HepG2 (cell line): ENCODE results near the gene TIMM17A. TPM values are rescaled to one million over a fixed set of nuclear protein-coding genes. Genes with fewer than 3 reads are reported as not detected.

Experiments
- HCFC1 ChIP-seq: fragments of 150-350 bp; IDR thresholded peaks from 2 replicates; pipeline ENCODE4 v1.6.1; 2014; ENCODE audit warnings: low read depth, low read length
- HOXA5 ChIP-seq: sonication (generic); formaldehyde crosslinking; IDR thresholded peaks from 2 replicates; pipeline ENCODE4 v1.4.0; 2020; ENCODE audit warnings: missing genetic modification reagents
- ISX ChIP-seq: sonication (generic); formaldehyde crosslinking; conservative IDR thresholded peaks from 2 replicates; pipeline ENCODE4 v1.5.0; 2020; ENCODE audit warnings: missing genetic modification reagents
- MXD4 ChIP-seq: IDR thresholded peaks from 2 replicates; pipeline ENCODE4 v1.6.1; 2016; ENCODE audit warnings: mild to moderate bottlenecking, missing biosample characterization, missing genetic modification reagents
- PHF20 ChIP-seq: sonication (generic); formaldehyde crosslinking; IDR thresholded peaks from 2 replicates; pipeline ENCODE4 v1.5.0; 2020; ENCODE audit warnings: mild to moderate bottlenecking, missing genetic modification reagents
- SOX13 ChIP-seq, 3 experiments: fragments of 450-650 bp in 1 of 3; sonication (generic) in 1 of 3; formaldehyde crosslinking in 1 of 3; IDR thresholded peaks in 2 of 3; conservative IDR thresholded peaks in 1 of 3; 2 replicates each; pipeline versions ENCODE4 v1.5.0 to v1.6.1; 2016 to 2020; ENCODE audit warnings: antibody characterized with exemption in 1 of 3, mild to moderate bottlenecking in 1 of 3, missing compliant biosample characterization in 1 of 3, missing genetic modification reagents in 1 of 3, moderate library complexity in 1 of 3
- WIZ ChIP-seq: sonication (generic); formaldehyde crosslinking; IDR thresholded peaks from 2 replicates; pipeline ENCODE4 v1.5.1; 2020; ENCODE audit warnings: mild to moderate bottlenecking, missing genetic modification reagents
- ZBTB1 ChIP-seq: sonication (generic); formaldehyde crosslinking; IDR thresholded peaks from 2 replicates; pipeline ENCODE4 v1.4.0; 2020; ENCODE audit warnings: missing genetic modification reagents, borderline replicate concordance
- ZNF891 ChIP-seq: sonication (generic); formaldehyde crosslinking; IDR thresholded peaks from 2 replicates; pipeline ENCODE4 v1.5.0; 2020; ENCODE audit warnings: mild to moderate bottlenecking, missing genetic modification reagents
- ZSCAN25 ChIP-seq: sonication (generic); formaldehyde crosslinking; IDR thresholded peaks from 2 replicates; pipeline ENCODE4 v1.8.0; 2022; ENCODE audit warnings: mild to moderate bottlenecking, missing genetic modification reagents
- polyA plus RNA-seq, 8 experiments: library from polyadenylated mRNA; depleted of rRNA in 3 of 8; stranded (reverse) in 7 of 8; unstranded in 1 of 8; fragments of >200 nt; fragmentation: Illumina TruSeq in 4 of 8; extraction: Trizol in 4 of 8; gene quantifications; 2 replicates each; pipeline versions ENCODE4 v1.2.1 to v1.2.3, GENCODE V29; 2011 to 2016; ENCODE audit warnings: low read depth in 4 of 8, missing spikeins in 1 of 8, mixed read lengths in 1 of 8; ENCODE audit not compliant: insufficient read depth in 1 of 8
- total RNA-seq, 5 experiments: library from RNA; depleted of rRNA; stranded (reverse); fragments of >200 nt; fragmentation: Illumina TruSeq; extraction: Trizol; gene quantifications; 2 replicates each; pipeline ENCODE4 v1.2.3, GENCODE V29; 2016; ENCODE audit warnings: low read depth in 1 of 5
- TF ChIP-seq, protein P1 (sequence below): sonication (generic); formaldehyde crosslinking; IDR thresholded peaks from 2 replicates; pipeline ENCODE4 v1.5.1; 2020; ENCODE audit warnings: missing genetic modification reagents, mild to moderate bottlenecking, borderline replicate concordance
- TF ChIP-seq, protein P2 (sequence below): sonication (generic); formaldehyde crosslinking; IDR thresholded peaks from 2 replicates; pipeline ENCODE4 v1.5.0; 2020; ENCODE audit warnings: mild to moderate bottlenecking, missing genetic modification reagents
- TF ChIP-seq, protein P3 (sequence below): sonication (generic); formaldehyde crosslinking; IDR thresholded peaks from 2 replicates; pipeline ENCODE4 v1.4.0; 2020; ENCODE audit warnings: mild to moderate bottlenecking, missing genetic modification reagents
- TF ChIP-seq, protein P4 (sequence below): sonication (generic); formaldehyde crosslinking; IDR thresholded peaks from 2 replicates; pipeline ENCODE4 v1.4.0; 2020; ENCODE audit warnings: low read depth, missing genetic modification reagents
- TF ChIP-seq, protein P5 (sequence below): IDR thresholded peaks from 2 replicates; pipeline ENCODE4 v1.6.1; 2016; ENCODE audit warnings: mild to moderate bottlenecking

TIMM17A gene
- total and polyA plus RNA-seq, 2 of the 13 experiments (the other 11 are each of a cell fraction or from before 2014, with no cell fraction given), result 50.8 to 97.8 TPM

DNA sequence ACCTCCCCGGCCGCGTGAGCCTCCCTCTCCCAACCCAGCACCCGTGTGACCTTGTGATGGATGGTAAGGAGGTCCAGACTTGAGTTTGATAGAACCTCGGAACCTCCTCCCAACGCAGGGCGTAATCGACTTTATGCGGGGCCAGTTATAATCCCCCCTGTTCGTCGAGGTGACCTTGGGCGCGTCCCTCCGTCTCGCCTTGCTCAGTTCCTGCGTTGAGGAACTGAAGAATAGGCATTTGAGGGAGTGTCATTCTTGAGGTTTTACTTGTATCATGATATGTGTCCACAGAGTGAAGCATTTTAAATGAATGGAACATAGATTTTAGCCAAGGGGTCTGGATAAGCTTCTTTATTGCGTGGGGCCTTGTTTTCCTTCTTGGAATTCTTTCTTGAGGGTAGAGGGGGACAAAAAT lies 433 bp downstream of the TIMM17A start (continued):
- TF ChIP-seq ZSCAN25 (CRISPR knock-in tag), result no peak
- TF ChIP-seq, protein P1, sequence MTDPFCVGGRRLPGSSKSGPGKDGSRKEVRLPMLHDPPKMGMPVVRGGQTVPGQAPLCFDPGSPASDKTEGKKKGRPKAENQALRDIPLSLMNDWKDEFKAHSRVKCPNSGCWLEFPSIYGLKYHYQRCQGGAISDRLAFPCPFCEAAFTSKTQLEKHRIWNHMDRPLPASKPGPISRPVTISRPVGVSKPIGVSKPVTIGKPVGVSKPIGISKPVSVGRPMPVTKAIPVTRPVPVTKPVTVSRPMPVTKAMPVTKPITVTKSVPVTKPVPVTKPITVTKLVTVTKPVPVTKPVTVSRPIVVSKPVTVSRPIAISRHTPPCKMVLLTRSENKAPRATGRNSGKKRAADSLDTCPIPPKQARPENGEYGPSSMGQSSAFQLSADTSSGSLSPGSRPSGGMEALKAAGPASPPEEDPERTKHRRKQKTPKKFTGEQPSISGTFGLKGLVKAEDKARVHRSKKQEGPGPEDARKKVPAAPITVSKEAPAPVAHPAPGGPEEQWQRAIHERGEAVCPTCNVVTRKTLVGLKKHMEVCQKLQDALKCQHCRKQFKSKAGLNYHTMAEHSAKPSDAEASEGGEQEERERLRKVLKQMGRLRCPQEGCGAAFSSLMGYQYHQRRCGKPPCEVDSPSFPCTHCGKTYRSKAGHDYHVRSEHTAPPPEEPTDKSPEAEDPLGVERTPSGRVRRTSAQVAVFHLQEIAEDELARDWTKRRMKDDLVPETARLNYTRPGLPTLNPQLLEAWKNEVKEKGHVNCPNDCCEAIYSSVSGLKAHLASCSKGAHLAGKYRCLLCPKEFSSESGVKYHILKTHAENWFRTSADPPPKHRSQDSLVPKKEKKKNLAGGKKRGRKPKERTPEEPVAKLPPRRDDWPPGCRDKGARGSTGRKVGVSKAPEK, result no peak
- no peak for TF ChIP-seq PHF20 (CRISPR knock-in tag)
- TF ChIP-seq, protein P2, sequence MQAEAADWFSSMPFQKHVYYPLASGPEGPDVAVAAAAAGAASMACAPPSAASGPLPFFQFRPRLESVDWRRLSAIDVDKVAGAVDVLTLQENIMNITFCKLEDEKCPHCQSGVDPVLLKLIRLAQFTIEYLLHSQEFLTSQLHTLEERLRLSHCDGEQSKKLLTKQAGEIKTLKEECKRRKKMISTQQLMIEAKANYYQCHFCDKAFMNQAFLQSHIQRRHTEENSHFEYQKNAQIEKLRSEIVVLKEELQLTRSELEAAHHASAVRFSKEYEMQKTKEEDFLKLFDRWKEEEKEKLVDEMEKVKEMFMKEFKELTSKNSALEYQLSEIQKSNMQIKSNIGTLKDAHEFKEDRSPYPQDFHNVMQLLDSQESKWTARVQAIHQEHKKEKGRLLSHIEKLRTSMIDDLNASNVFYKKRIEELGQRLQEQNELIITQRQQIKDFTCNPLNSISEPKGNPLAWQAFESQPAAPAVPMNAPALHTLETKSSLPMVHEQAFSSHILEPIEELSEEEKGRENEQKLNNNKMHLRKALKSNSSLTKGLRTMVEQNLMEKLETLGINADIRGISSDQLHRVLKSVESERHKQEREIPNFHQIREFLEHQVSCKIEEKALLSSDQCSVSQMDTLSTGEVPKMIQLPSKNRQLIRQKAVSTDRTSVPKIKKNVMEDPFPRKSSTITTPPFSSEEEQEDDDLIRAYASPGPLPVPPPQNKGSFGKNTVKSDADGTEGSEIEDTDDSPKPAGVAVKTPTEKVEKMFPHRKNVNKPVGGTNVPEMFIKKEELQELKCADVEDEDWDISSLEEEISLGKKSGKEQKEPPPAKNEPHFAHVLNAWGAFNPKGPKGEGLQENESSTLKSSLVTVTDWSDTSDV (CRISPR knock-in tag), result no peak
- no peak for TF ChIP-seq ZBTB1
- TF ChIP-seq ISX (CRISPR knock-in tag), result no peak
- no peak for TF ChIP-seq ZNF891 (CRISPR knock-in tag)
- 0 out of 2 replicates have a peak, but pooled peaks have one; percentile 11 for TF ChIP-seq WIZ (CRISPR knock-in tag)
- TF ChIP-seq MXD4, result no peak; the same call in 1 of the 2 replicates
- TF ChIP-seq HCFC1, result no peak
- TF ChIP-seq, protein P3, sequence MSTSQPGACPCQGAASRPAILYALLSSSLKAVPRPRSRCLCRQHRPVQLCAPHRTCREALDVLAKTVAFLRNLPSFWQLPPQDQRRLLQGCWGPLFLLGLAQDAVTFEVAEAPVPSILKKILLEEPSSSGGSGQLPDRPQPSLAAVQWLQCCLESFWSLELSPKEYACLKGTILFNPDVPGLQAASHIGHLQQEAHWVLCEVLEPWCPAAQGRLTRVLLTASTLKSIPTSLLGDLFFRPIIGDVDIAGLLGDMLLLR (CRISPR knock-in tag), result 0 out of 2 replicates have a peak, but pooled peaks have one; percentile 17
- TF ChIP-seq HOXA5, result 0 out of 2 replicates have a peak, but pooled peaks have one; percentile 13
- TF ChIP-seq, protein P4, sequence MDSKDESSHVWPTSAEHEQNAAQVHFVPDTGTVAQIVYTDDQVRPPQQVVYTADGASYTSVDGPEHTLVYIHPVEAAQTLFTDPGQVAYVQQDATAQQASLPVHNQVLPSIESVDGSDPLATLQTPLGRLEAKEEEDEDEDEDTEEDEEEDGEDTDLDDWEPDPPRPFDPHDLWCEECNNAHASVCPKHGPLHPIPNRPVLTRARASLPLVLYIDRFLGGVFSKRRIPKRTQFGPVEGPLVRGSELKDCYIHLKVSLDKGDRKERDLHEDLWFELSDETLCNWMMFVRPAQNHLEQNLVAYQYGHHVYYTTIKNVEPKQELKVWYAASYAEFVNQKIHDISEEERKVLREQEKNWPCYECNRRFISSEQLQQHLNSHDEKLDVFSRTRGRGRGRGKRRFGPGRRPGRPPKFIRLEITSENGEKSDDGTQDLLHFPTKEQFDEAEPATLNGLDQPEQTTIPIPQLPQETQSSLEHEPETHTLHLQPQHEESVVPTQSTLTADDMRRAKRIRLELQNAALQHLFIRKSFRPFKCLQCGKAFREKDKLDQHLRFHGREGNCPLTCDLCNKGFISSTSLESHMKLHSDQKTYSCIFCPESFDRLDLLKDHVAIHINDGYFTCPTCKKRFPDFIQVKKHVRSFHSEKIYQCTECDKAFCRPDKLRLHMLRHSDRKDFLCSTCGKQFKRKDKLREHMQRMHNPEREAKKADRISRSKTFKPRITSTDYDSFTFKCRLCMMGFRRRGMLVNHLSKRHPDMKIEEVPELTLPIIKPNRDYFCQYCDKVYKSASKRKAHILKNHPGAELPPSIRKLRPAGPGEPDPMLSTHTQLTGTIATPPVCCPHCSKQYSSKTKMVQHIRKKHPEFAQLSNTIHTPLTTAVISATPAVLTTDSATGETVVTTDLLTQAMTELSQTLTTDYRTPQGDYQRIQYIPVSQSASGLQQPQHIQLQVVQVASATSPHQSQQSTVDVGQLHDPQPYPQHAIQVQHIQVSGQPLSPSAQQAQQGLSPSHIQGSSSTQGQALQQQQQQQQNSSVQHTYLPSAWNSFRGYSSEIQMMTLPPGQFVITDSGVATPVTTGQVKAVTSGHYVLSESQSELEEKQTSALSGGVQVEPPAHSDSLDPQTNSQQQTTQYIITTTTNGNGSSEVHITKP (CRISPR knock-in tag), result no peak
- TF ChIP-seq, protein P5, sequence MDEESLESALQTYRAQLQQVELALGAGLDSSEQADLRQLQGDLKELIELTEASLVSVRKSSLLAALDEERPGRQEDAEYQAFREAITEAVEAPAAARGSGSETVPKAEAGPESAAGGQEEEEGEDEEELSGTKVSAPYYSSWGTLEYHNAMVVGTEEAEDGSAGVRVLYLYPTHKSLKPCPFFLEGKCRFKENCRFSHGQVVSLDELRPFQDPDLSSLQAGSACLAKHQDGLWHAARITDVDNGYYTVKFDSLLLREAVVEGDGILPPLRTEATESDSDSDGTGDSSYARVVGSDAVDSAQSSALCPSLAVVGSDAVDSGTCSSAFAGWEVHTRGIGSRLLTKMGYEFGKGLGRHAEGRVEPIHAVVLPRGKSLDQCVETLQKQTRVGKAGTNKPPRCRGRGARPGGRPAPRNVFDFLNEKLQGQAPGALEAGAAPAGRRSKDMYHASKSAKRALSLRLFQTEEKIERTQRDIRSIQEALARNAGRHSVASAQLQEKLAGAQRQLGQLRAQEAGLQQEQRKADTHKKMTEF, result 0 out of 2 replicates have a peak, but pooled peaks have one; percentile 1
- no peak for TF ChIP-seq SOX13 (IDR thresholded peaks at IDR 0.05)
- TF ChIP-seq SOX13 (CRISPR knock-in tag; conservative IDR thresholded peaks at IDR 0.05 in 1 of 2, IDR thresholded peaks at IDR 0.05 in 1 of 2), result no peak
